ENCODE measurements around the gene WTIP.

The WTIP gene

GRCh38 chr19:34487651-34488051 lies 6.1 kb downstream of the WTIP start:
- DNase-seq (ENCODE audit: low read depth) = no peak
- no peak overlapping the region for H3K4me3 ChIP-seq (ENCODE audit: control insufficient read depth, low read depth, low read length)
- TF ChIP-seq CTCF (conservative IDR thresholded peaks at IDR 0.05; ENCODE audit: control insufficient read depth, insufficient read depth, low read depth, low read length) = no peak

- no peak for DNase-seq (ENCODE audit: low read depth)
- TF ChIP-seq CTCF (conservative IDR thresholded peaks at IDR 0.05; ENCODE audit: control insufficient read depth, insufficient read depth, low read depth, low read length) = no peak
These were observed 7.6 kb downstream of the WTIP start for GRCh38 chr19:34489175-34489574.

GRCh38 chr19:34490141-34490766 lies 8.7 kb downstream of the WTIP start:
- TF ChIP-seq CTCF (conservative IDR thresholded peaks at IDR 0.05; ENCODE audit: control insufficient read depth, insufficient read depth, low read depth, low read length) = no peak
- DNase-seq (ENCODE audit: low read depth) = no peak
- H3K4me3 ChIP-seq (ENCODE audit: control insufficient read depth, low read depth, low read length) = no peak overlapping the region

More at GRCh38 chr19:34489175-34489574, 7.6 kb downstream of the WTIP start:
- H3K4me3 ChIP-seq (ENCODE audit: control insufficient read depth, low read depth, low read length) = no peak overlapping the region

GRCh38 chr19:34493038-34493648 lies 11.6 kb downstream of the WTIP start:
- no peak overlapping the region for H3K4me3 ChIP-seq (ENCODE audit: control insufficient read depth, low read depth, low read length)
- no peak for DNase-seq (ENCODE audit: low read depth)
- no peak for TF ChIP-seq CTCF (conservative IDR thresholded peaks at IDR 0.05; ENCODE audit: control insufficient read depth, insufficient read depth, low read depth, low read length)

- no peak for TF ChIP-seq CTCF (conservative IDR thresholded peaks at IDR 0.05; ENCODE audit: control insufficient read depth, insufficient read depth, low read depth, low read length)
- DNase-seq (ENCODE audit: low read depth) = no peak
- H3K4me3 ChIP-seq (ENCODE audit: control insufficient read depth, low read depth, low read length) = no peak overlapping the region
These were observed 12.1 kb downstream of the WTIP start for GRCh38 chr19:34493649-34494044.

- no peak overlapping the region for H3K4me3 ChIP-seq (ENCODE audit: control insufficient read depth, low read depth, low read length)
- no peak for TF ChIP-seq CTCF (conservative IDR thresholded peaks at IDR 0.05; ENCODE audit: control insufficient read depth, insufficient read depth, low read depth, low read length)
- DNase-seq (ENCODE audit: low read depth) = no peak
These were observed 13.0 kb downstream of the WTIP start for GRCh38 chr19:34494601-34495000.
